GM23248 (cell line): ENCODE results near the gene ATP8B2. TPM values are rescaled to one million over a fixed set of nuclear protein-coding genes. Genes with fewer than 3 reads are reported as not detected.
A peak's percentile ranks its signal among the peaks of the same experiment; 100 is the strongest.
"Not testable (repeated sequence)": the region's sequence is repeated elsewhere in the genome, so short reads cannot be mapped to it uniquely, and the experiment has no call there.

Experiments
- DNase-seq: peaks from one replicate; pipeline ENCODE4 v3.0.0-alpha.2; 2015
- H2AFZ ChIP-seq: fragments of 200-600 bp; sonication (generic); 2 replicates; pipeline ENCODE4 v1.6.1; 2016; ENCODE audit warnings: antibody characterized with exemption
- H3F3A ChIP-seq: fragments of 200-600 bp; sonication (generic); 2 replicates; pipeline ENCODE4 v1.6.1; 2016; ENCODE audit warnings: mild to moderate bottlenecking, antibody characterized with exemption, mixed run types; ENCODE audit not compliant: insufficient read depth
- H3K27ac ChIP-seq: fragments of 200-600 bp; sonication (generic); 2 replicates; pipeline ENCODE4 v1.5.1; 2016; ENCODE audit warnings: mild to moderate bottlenecking
- H3K27me3 ChIP-seq: fragments of 200-600 bp; sonication (generic); replicated peaks from 2 replicates; pipeline ENCODE4 v1.6.1; 2016; ENCODE audit warnings: mild to moderate bottlenecking; ENCODE audit not compliant: insufficient read depth
- H3K36me3 ChIP-seq: fragments of 200-600 bp; sonication (generic); 2 replicates; pipeline ENCODE4 v1.6.1; 2016; ENCODE audit warnings: low read depth, mild to moderate bottlenecking
- H3K4me1 ChIP-seq: fragments of 200-600 bp; sonication (generic); 2 replicates; pipeline ENCODE4 v1.6.1; 2016; ENCODE audit warnings: mild to moderate bottlenecking; ENCODE audit not compliant: insufficient read depth
- H3K4me2 ChIP-seq: fragments of 200-600 bp; sonication (generic); one replicate; pipeline ENCODE4 v1.6.1; 2016; ENCODE audit warnings: mild to moderate bottlenecking; ENCODE audit not compliant: unreplicated experiment
- H3K4me3 ChIP-seq: fragments of 200-600 bp; sonication (generic); 2 replicates; pipeline ENCODE4 v1.5.1; 2016; ENCODE audit warnings: mild to moderate bottlenecking
- H3K79me2 ChIP-seq: fragments of 200-600 bp; sonication (generic); 2 replicates; pipeline ENCODE4 v1.6.1; 2016; ENCODE audit warnings: mild to moderate bottlenecking; ENCODE audit not compliant: insufficient read depth
- H3K9ac ChIP-seq: fragments of 200-600 bp; sonication (generic); 2 replicates; pipeline ENCODE4 v1.6.1; 2016; ENCODE audit warnings: mild to moderate bottlenecking
- H3K9me2 ChIP-seq: fragments of 200-600 bp; sonication (generic); 2 replicates; pipeline ENCODE4 v1.6.1; 2016; ENCODE audit warnings: mixed run types, mild to moderate bottlenecking, moderate library complexity; ENCODE audit not compliant: insufficient read depth
- H3K9me3 ChIP-seq: fragments of 200-600 bp; sonication (generic); one replicate; pipeline ENCODE4 v1.6.1; 2017; ENCODE audit warnings: low read depth
- H4K20me1 ChIP-seq: fragments of 200-600 bp; sonication (generic); 2 replicates; pipeline ENCODE4 v1.6.0; 2016; ENCODE audit not compliant: insufficient read depth
- EZH2 ChIP-seq: fragments of 200-600 bp; sonication (generic); IDR thresholded peaks from 2 replicates; pipeline ENCODE4 v1.6.1; 2018; ENCODE audit warnings: antibody characterized with exemption, mild to moderate bottlenecking; ENCODE audit not compliant: insufficient read depth, poor library complexity, severe bottlenecking
- EZH2phosphoT487 ChIP-seq: fragments of 200-600 bp; sonication (generic); IDR thresholded peaks from 2 replicates; pipeline ENCODE4 v1.6.1; 2018; ENCODE audit warnings: antibody characterized with exemption, moderate library complexity, mild to moderate bottlenecking, low read depth; ENCODE audit not compliant: insufficient read depth
- WGBS, 2 experiments: methylation state at CpG; one replicate each; pipeline ENCODE4 v1.1.6; 2015 to 2017; ENCODE audit warnings: low lambda C conversion rate in 2 of 2, low coverage in 1 of 2; ENCODE audit errors: missing lambda C conversion rate in 2 of 2; 5-methylcytosine and 5-hydroxymethylcytosine counted together
- in situ Hi-C: fragments of 300-500 bp; cut with MboI; formaldehyde crosslinking; loops from 2 replicates; pipeline ENCODE4 v1.15.0; 2020
- polyA plus RNA-seq: library from polyadenylated mRNA; unstranded; fragments of >200 nt; fragmentation: Nextera tagmentation; extraction: Ambion mirVana; gene quantifications from 2 replicates; pipeline ENCODE4 v1.2.1, GENCODE V29; 2016
- total RNA-seq: library from RNA; depleted of rRNA; stranded (reverse); fragments of >200 nt; shearing (Covaris generic); gene quantifications from 2 replicates; pipeline ENCODE4 v1.2.3, GENCODE V29; 2014

ATP8B2 gene
- total and polyA plus RNA-seq, 2 experiments from 2014 or later = 20.1 to 200 TPM

GRCh38 chr1:154360288-154360687, 35.0 kb downstream of the ATP8B2 start:
- Histone ChIP-seq H3K4me2 (no peak overlapping the region), H2AFZ (no peak overlapping the region), H3K79me2 (no peaks in the 10 kb centered on the region), H3K27ac (no peak overlapping the region), H3K36me3 (no peaks in the 10 kb centered on the region), H3F3A (no peaks in the 10 kb centered on the region), H3K27me3 (no peaks in the 10 kb centered on the region), H3K9me2 (no peaks in the 10 kb centered on the region), H3K4me1 (no peaks in the 10 kb centered on the region), H3K4me3 (no peak overlapping the region), H3K9ac (no peak overlapping the region), H3K9me3 (no peaks in the 10 kb centered on the region), H4K20me1 (no peaks in the 10 kb centered on the region)
- no peak for DNase-seq
- TF ChIP-seq EZH2phosphoT487 (no peak), EZH2 (no peak)
- in situ Hi-C loops = no loop called here

- H3K9me3 ChIP-seq, H3K79me2 ChIP-seq, H3F3A ChIP-seq, H3K36me3 ChIP-seq, H3K9ac ChIP-seq, DNase-seq, H4K20me1 ChIP-seq, H3K4me1 ChIP-seq, H3K9me2 ChIP-seq, in situ Hi-C loops, H3K27ac ChIP-seq, H3K4me3 ChIP-seq, H2AFZ ChIP-seq, H3K4me2 ChIP-seq, H3K27me3 ChIP-seq: not testable (repeated sequence)
- WGBS, 2 experiments = 76 to 78% methylated on average over 5 of the region's 5 CpGs
Measured at GRCh38 chr1:154360881-154361280, 35.6 kb downstream of the ATP8B2 start.

- H3K79me2 ChIP-seq = no peaks in the 10 kb centered on the region
- DNase-seq = peak; percentile 27
- H3K27me3 ChIP-seq = no peaks in the 10 kb centered on the region
- H3K4me2 ChIP-seq = no peak overlapping the region
- no peak overlapping the region for H3K4me3 ChIP-seq
- H2AFZ ChIP-seq = no peak overlapping the region
- H3K9ac ChIP-seq = no peak overlapping the region
- H3K9me3 ChIP-seq = no peaks in the 10 kb centered on the region
- H3K9me2 ChIP-seq = no peaks in the 10 kb centered on the region
- WGBS, 2 experiments = 58 to 63% methylated on average over 3 of the region's 3 CpGs
- no peaks in the 10 kb centered on the region for H3K36me3 ChIP-seq
- no peak for TF ChIP-seq EZH2phosphoT487
- TF ChIP-seq EZH2 = no peak
- H3K27ac ChIP-seq = no peak overlapping the region
- H4K20me1 ChIP-seq = no peaks in the 10 kb centered on the region
- in situ Hi-C loops = no loop called here
- H3F3A ChIP-seq = no peaks in the 10 kb centered on the region
- H3K4me1 ChIP-seq = no peaks in the 10 kb centered on the region
Measured at GRCh38 chr1:154361357-154361756, 36.0 kb downstream of the ATP8B2 start.

- Histone ChIP-seq H3K4me2 (no peak overlapping the region), H3K79me2 (no peaks in the 10 kb centered on the region), H3K9me2 (no peaks in the 10 kb centered on the region), H3K36me3 (no peaks in the 10 kb centered on the region), H4K20me1 (no peaks in the 10 kb centered on the region), H3F3A (no peaks in the 10 kb centered on the region), H3K9me3 (no peaks in the 10 kb centered on the region), H2AFZ (no peak overlapping the region), H3K9ac (no peak overlapping the region), H3K4me1 (no peaks in the 10 kb centered on the region), H3K27ac (no peak overlapping the region), H3K27me3 (no peaks in the 10 kb centered on the region), H3K4me3 (no peak overlapping the region)
- TF ChIP-seq EZH2 (no peak), EZH2phosphoT487 (no peak)
- no peak for DNase-seq
- 89 to 90% methylated on average over 6 of the region's 6 CpGs for WGBS, 2 experiments
- in situ Hi-C loops = no loop called here
Measured at GRCh38 chr1:154371436-154371835, 46.1 kb downstream of the ATP8B2 start.

- H4K20me1 ChIP-seq, DNase-seq, H3K9ac ChIP-seq, H3K27me3 ChIP-seq, H3K9me2 ChIP-seq, in situ Hi-C loops, H3F3A ChIP-seq, H3K27ac ChIP-seq, H3K4me2 ChIP-seq, H3K36me3 ChIP-seq, H3K79me2 ChIP-seq, H3K4me3 ChIP-seq, H3K9me3 ChIP-seq, H3K4me1 ChIP-seq, H2AFZ ChIP-seq: not testable (repeated sequence)
- WGBS, 2 experiments = 80 to 81% methylated on average over 7 of the region's 7 CpGs
Measured at GRCh38 chr1:154373777-154374357, 48.5 kb downstream of the ATP8B2 start.
